Uterus (tissue), 4 donors: ENCODE data around the gene MAGI2. TPM values are rescaled to one million over a fixed set of nuclear protein-coding genes. Genes with fewer than 3 reads are reported as not detected.

Experiments
- DNase-seq, 2 donors: peaks; one replicate each; pipeline ENCODE4 v3.0.0-alpha.2; 2019 to 2020
- H3K27ac ChIP-seq, 2 donors: fragments of 200-600 bp; sonication (generic); 1 replicate in 1 of 2; 2 replicates in 1 of 2; pipeline ENCODE4 v1.5.1; 2016 to 2018
- H3K27me3 ChIP-seq, 2 donors: fragments of 200-600 bp; sonication (generic); one replicate each; pipeline ENCODE4 v1.5.1; 2018 to 2019; ENCODE audit warnings: control low read depth in 1 of 2
- H3K36me3 ChIP-seq, 2 donors: fragments of 200-600 bp; sonication (generic); one replicate each; pipeline ENCODE4 v1.5.1; 2019; ENCODE audit warnings: control low read depth in 1 of 2
- H3K4me1 ChIP-seq, 2 donors: fragments of 200-600 bp; sonication (generic); one replicate each; pipeline ENCODE4 v1.5.1; 2018 to 2019; ENCODE audit warnings: control low read depth in 1 of 2
- H3K4me3 ChIP-seq, 2 donors: fragments of 200-600 bp; sonication (generic); 1 replicate in 1 of 2; 2 replicates in 1 of 2; pipeline ENCODE4 v1.5.1; 2018 to 2019; ENCODE audit warnings: mild to moderate bottlenecking in 1 of 2
- H3K9me3 ChIP-seq, 2 donors: fragments of 200-600 bp; sonication (generic); one replicate each; pipeline ENCODE4 v1.5.1; 2019; ENCODE audit warnings: control low read depth in 1 of 2
- POLR2A ChIP-seq, 2 donors: fragments of 450-650 bp; IDR thresholded peaks; one replicate each; pipeline ENCODE4 v1.6.1; 2016; ENCODE audit warnings: antibody characterized with exemption in 2 of 2, mild to moderate bottlenecking in 1 of 2, moderate library complexity in 1 of 2
- intact Hi-C: fragments of 100-400 bp; cut with DNase I; formaldehyde crosslinking; loops from one replicate; pipeline ENCODE4 v1.15.1; 2023; ENCODE audit warnings: low total_unique reads
- total RNA-seq, 4 donors: library from RNA; depleted of rRNA in 3 of 4; stranded (reverse); fragments of >200 nt in 3 of 4; gene quantifications; one replicate each; pipeline versions ENCODE4 v1.1.0 to v1.2.4, GENCODE V29; 2014 to 2023
- TF ChIP-seq, protein P1 (sequence below), 4 experiments: fragments of 200-600 bp in 2 of 4; fragments of 450-650 bp in 2 of 4; sonication (generic) in 2 of 4; IDR thresholded peaks; one replicate each; pipeline ENCODE4 v1.5.1; 2016 to 2019; ENCODE audit warnings: antibody characterized with exemption in 4 of 4, mild to moderate bottlenecking in 2 of 4, moderate library complexity in 1 of 4
- donor health status: DM: yes; HTN: yes; CAD: no.

MAGI2 gene
- total RNA-seq, 4 donors from 2014 or later, result 5.3 to 23.2 (median 13.8) TPM

DNA sequence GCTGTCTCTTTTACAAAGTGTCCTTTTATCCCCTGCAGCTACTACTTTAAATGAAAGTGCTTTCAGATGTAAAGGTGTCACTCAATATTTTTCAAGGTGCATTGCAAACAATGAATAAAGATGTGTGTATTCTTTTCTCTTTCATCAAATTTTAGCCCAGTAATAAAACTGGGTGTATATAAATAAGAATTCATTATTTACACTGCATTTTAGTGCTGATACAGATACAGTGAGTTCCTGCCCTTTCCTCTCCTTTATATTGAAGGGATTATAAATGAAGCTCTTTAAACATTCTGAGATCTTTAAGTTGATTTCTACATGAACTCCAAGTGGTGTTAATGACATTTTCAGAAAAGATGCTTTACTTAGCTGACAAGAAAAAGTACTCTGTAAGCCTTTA lies 1137.4 kb downstream of the MAGI2 start:
- no peak for TF ChIP-seq POLR2A (IDR thresholded peaks at IDR 0.05)
- TF ChIP-seq, protein P1, sequence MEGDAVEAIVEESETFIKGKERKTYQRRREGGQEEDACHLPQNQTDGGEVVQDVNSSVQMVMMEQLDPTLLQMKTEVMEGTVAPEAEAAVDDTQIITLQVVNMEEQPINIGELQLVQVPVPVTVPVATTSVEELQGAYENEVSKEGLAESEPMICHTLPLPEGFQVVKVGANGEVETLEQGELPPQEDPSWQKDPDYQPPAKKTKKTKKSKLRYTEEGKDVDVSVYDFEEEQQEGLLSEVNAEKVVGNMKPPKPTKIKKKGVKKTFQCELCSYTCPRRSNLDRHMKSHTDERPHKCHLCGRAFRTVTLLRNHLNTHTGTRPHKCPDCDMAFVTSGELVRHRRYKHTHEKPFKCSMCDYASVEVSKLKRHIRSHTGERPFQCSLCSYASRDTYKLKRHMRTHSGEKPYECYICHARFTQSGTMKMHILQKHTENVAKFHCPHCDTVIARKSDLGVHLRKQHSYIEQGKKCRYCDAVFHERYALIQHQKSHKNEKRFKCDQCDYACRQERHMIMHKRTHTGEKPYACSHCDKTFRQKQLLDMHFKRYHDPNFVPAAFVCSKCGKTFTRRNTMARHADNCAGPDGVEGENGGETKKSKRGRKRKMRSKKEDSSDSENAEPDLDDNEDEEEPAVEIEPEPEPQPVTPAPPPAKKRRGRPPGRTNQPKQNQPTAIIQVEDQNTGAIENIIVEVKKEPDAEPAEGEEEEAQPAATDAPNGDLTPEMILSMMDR (IDR thresholded peaks at IDR 0.05), result no peak

DNA sequence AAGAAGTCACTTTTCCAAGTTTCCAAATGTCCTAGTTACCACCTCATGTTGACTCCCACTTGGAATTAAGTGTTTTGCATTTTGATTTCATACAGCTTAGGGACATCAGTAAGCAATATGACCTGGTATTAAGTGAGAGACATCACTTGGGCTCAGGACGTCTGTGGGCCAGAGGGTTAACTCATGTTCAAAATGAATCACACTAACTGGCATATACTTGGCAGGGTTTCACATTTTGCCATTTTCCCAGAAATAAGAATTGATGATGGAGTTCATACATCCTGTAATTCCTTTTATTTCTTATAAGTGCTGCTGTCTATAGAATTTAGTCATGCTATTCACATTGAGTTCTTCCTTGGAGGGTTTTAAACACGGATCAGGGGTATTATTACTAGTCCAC lies 1138.3 kb downstream of the MAGI2 start:
- no peak for DNase-seq

More for the DNA sequence above, 1137.4 kb downstream of the MAGI2 start:
- H3K4me3 ChIP-seq, result no peak overlapping the region
- H3K4me1 ChIP-seq, result no peaks in the 10 kb centered on the region
- no peak overlapping the region for H3K27ac ChIP-seq
- intact Hi-C loops, result no loop called here
- no peaks in the 10 kb centered on the region for H3K36me3 ChIP-seq
- H3K27me3 ChIP-seq, result no peaks in the 10 kb centered on the region
- DNase-seq, result no peak
- H3K9me3 ChIP-seq, result no peaks in the 10 kb centered on the region

DNA sequence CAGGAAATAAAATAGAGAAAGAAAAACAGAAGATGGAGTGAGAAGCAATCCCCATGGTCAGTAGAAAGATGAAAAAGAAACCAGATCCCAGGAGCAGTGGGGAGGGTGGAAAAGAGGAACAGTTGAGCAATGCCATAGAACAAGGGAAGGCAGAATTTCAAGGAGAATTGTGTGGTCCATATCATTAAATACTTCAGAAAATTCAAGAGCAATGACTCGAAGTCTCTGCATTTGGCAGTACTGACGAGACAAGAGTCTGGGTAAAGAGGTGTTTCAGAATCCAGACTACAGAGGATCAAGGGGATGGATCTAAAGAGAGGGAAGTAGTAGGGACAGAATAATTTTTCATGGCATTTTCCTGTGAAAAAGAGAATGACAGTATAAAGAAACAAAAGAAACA lies 1142.3 kb downstream of the MAGI2 start:
- Histone ChIP-seq H3K9me3 (no peaks in the 10 kb centered on the region), H3K4me3 (no peak overlapping the region), H3K36me3 (no peaks in the 10 kb centered on the region), H3K4me1 (no peaks in the 10 kb centered on the region), H3K27ac (no peak overlapping the region), H3K27me3 (no peaks in the 10 kb centered on the region)
- TF ChIP-seq, protein P1 (IDR thresholded peaks at IDR 0.05), result no peak
- TF ChIP-seq POLR2A (IDR thresholded peaks at IDR 0.05), result no peak
- intact Hi-C loops, result no loop called here
- no peak for DNase-seq

More for the DNA sequence above, 1138.3 kb downstream of the MAGI2 start:
- H3K36me3 ChIP-seq, result no peaks in the 10 kb centered on the region
- no peak for TF ChIP-seq POLR2A (IDR thresholded peaks at IDR 0.05)
- H3K4me1 ChIP-seq, result no peaks in the 10 kb centered on the region
- H3K4me3 ChIP-seq, result no peak overlapping the region
- H3K27ac ChIP-seq, result no peak overlapping the region
- H3K9me3 ChIP-seq, result no peaks in the 10 kb centered on the region
- H3K27me3 ChIP-seq, result no peaks in the 10 kb centered on the region
- intact Hi-C loops, result no loop called here

DNA sequence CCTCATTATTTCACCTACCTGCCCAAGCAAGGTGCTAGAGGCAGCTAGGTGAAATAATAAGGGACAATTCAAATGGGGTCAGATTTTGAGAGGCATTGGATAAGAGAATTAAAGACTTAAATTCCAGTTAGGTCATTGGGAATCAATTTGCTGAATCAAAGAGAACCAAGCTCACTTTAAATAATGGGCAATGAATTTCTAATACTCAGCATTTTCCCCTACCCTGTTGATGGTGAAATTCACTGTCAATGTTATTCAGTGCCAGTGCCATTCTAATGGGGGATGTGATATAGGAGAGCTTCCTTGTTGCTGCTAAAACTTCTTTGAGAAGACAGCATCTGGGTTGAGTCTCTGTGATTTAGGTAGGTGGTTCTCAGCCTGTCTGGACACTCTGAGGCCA lies 1145.6 kb downstream of the MAGI2 start:
- no peak for DNase-seq

DNA sequence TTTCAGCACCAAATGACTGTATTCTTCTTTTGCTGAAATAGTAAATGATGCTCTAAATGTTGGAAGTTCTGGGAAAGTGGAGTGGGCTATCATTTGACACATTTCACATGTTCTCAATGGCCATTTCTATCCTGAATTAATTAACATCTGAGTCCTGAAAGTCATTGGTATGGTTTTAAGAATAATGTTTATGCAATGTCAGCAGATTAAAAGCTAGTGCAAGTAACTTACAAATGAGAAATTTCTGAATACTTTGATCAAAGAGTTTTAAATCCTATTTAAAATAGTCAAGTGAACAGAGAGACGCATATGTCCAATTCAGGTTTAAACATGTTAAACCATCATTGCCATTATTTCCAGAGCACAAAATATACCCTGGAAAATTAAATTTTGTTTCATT lies 1146.8 kb downstream of the MAGI2 start:
- intact Hi-C loops, result no loop called here
- Histone ChIP-seq H3K36me3 (no peaks in the 10 kb centered on the region), H3K4me3 (no peak overlapping the region), H3K9me3 (no peaks in the 10 kb centered on the region), H3K27ac (no peak overlapping the region), H3K4me1 (no peaks in the 10 kb centered on the region), H3K27me3 (no peaks in the 10 kb centered on the region)
- no peak for DNase-seq
- no peak for TF ChIP-seq POLR2A (IDR thresholded peaks at IDR 0.05)
- TF ChIP-seq, protein P1 (IDR thresholded peaks at IDR 0.05), result no peak

More for the DNA sequence above, 1145.6 kb downstream of the MAGI2 start:
- H3K4me3 ChIP-seq, result no peak overlapping the region
- H3K27ac ChIP-seq, result no peak overlapping the region
- intact Hi-C loops, result no loop called here
- H3K27me3 ChIP-seq, result no peaks in the 10 kb centered on the region
- no peaks in the 10 kb centered on the region for H3K9me3 ChIP-seq
- no peaks in the 10 kb centered on the region for H3K4me1 ChIP-seq
- H3K36me3 ChIP-seq, result no peaks in the 10 kb centered on the region
- TF ChIP-seq, protein P1 (IDR thresholded peaks at IDR 0.05), result no peak
- TF ChIP-seq POLR2A (IDR thresholded peaks at IDR 0.05), result no peak

DNA sequence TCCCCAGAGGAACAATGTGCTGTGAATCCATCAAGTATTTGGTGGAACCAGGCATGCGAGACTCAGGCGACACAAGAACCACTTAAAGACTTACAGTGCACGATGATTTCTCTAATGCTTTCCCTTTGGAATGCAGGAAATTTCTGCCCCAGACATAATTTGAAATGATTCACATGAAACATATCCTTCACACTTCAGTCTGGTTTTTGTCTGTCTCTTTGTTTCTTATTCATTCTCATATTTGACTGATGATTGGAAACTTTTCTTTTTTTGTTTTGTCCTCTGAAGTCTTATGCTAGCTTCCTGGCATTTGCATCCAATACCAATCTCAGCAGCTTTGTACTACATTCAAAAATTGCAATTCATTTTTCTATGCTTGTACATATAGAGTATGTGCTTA lies 1152.1 kb downstream of the MAGI2 start:
- intact Hi-C loops, result no loop called here
- no peak overlapping the region for H3K27ac ChIP-seq
- no peak overlapping the region for H3K4me3 ChIP-seq
- DNase-seq, result no peak
- no peaks in the 10 kb centered on the region for H3K36me3 ChIP-seq
- H3K9me3 ChIP-seq, result no peaks in the 10 kb centered on the region
- no peaks in the 10 kb centered on the region for H3K27me3 ChIP-seq
- no peak for TF ChIP-seq POLR2A (IDR thresholded peaks at IDR 0.05)
- TF ChIP-seq, protein P1 (IDR thresholded peaks at IDR 0.05), result no peak
- no peaks in the 10 kb centered on the region for H3K4me1 ChIP-seq
